Lung (tissue), 12 donors: ENCODE data around the gene ASPG. TPM values are rescaled to one million over a fixed set of nuclear protein-coding genes. Genes with fewer than 3 reads are reported as not detected.

Experiments used
- ATAC-seq: fragments of 200-7000 bp; cut with Tn5 transposase; one replicate; pipeline ENCODE4 v1.9.1; 2020; ENCODE audit warnings: moderate number of reproducible peaks; ENCODE audit not compliant: insufficient read depth, low FRiP score
- DNase-seq, 3 donors: peaks; one replicate each; pipeline ENCODE4 v3.0.0-alpha.2; 2013 to 2017
- H3K27ac ChIP-seq, 2 donors: one replicate each; pipeline ENCODE4 v1.5.1; 2013; ENCODE audit warnings: mild to moderate bottlenecking in 2 of 2, moderate library complexity in 2 of 2, control low read depth in 1 of 2, inconsistent platforms in 1 of 2, low read depth in 1 of 2, low read length in 1 of 2
- H3K27me3 ChIP-seq, 3 donors: one replicate each; pipeline ENCODE4 v1.5.1; 2013; ENCODE audit warnings: low read length in 2 of 3; ENCODE audit not compliant: control insufficient read depth in 3 of 3, insufficient read depth in 3 of 3
- H3K36me3 ChIP-seq, 4 donors: one replicate each; pipeline ENCODE4 v1.5.1; 2013; ENCODE audit warnings: low read length in 4 of 4, mild to moderate bottlenecking in 1 of 4, moderate library complexity in 1 of 4; ENCODE audit not compliant: control insufficient read depth in 4 of 4, insufficient read depth in 4 of 4
- H3K4me1 ChIP-seq, 5 donors: one replicate each; pipeline ENCODE4 v1.5.1; 2013; ENCODE audit warnings: low read length in 5 of 5, mild to moderate bottlenecking in 2 of 5, moderate library complexity in 1 of 5; ENCODE audit not compliant: control insufficient read depth in 5 of 5, insufficient read depth in 5 of 5
- H3K4me3 ChIP-seq: one replicate; pipeline ENCODE4 v1.5.1; 2013; ENCODE audit warnings: mild to moderate bottlenecking, control low read depth, moderate library complexity
- H3K9ac ChIP-seq, 2 donors: one replicate each; pipeline ENCODE4 v1.5.1; 2013; ENCODE audit warnings: low read length in 2 of 2, control low read depth in 1 of 2; ENCODE audit not compliant: insufficient read depth in 1 of 2
- H3K9me3 ChIP-seq, 4 donors: one replicate each; pipeline ENCODE4 v1.5.1; 2013; ENCODE audit warnings: low read length in 3 of 4, mild to moderate bottlenecking in 1 of 4, moderate library complexity in 1 of 4; ENCODE audit not compliant: control insufficient read depth in 4 of 4, insufficient read depth in 3 of 4
- CTCF ChIP-seq: IDR thresholded peaks from 2 replicates; pipeline ENCODE4 v1.5.1; 2012; ENCODE audit warnings: mild to moderate bottlenecking; ENCODE audit errors: control extremely low read depth, extremely low read depth
- WGBS, 2 donors: extraction: QIAGEN DNeasy Blood & Tissue Kit; methylation state at CpG; one replicate each; pipeline ENCODE4 v1.1.7; 2013; 5-methylcytosine and 5-hydroxymethylcytosine counted together
- polyA plus RNA-seq, 2 donors: library from polyadenylated mRNA; stranded (reverse); fragments of 200-250 nt; gene quantifications; one replicate each; pipeline ENCODE4 v1.2.1, GENCODE V29; 2013
- total RNA-seq, 2 donors: library from RNA; depleted of rRNA in 1 of 2; stranded (reverse); fragments of >200 nt in 1 of 2; gene quantifications; one replicate each; pipeline ENCODE4 v1.2.1, GENCODE V29; 2014 to 2021
- donor health status: control.
- donor health status: control.
- donor health status: Bipolar disorder and iron deficiency.
- donor health status: healthy.
- donor health status: DM: yes; HTN: yes; CAD: no.

ASPG gene
- total and polyA plus RNA-seq, 4 donors = 0.73 to 4.7 (median 3.0) TPM

- no peak for TF ChIP-seq CTCF
- ATAC-seq (peak; percentile 74), DNase-seq (peak in 2 of 3 donors; percentile 37 to 67)
- WGBS, 2 donors = 0 to 1% methylated on average over 38 to 83 of the region's 83 CpGs
- Histone ChIP-seq H3K36me3 (no peaks in the 10 kb centered on the region), H3K9ac (peak overlapping the region in 1 of 2 donors; percentile 25), H3K4me1 (peaks cover 0 to 5% (median 0%) of the 10 kb centered on the region in 5 donors), H3K9me3 (peaks cover 0 to 5% (median 0%) of the 10 kb centered on the region in 4 donors), H3K27me3 (peaks cover 5 to 33% (median 23%) of the 10 kb centered on the region in 3 donors), H3K4me3 (peak overlapping the region; percentile 30), H3K27ac (peak overlapping the region in 1 of 2 donors; percentile 75)
These were observed 31.3 kb downstream of the ASPG start for GRCh38 chr14:104116756-104117340.

GRCh38 chr14:104117341-104118005 lies 32.0 kb downstream of the ASPG start:
- peak; percentile 13 for ATAC-seq
- Histone ChIP-seq H3K4me3 (peak overlapping the region; percentile 30), H3K36me3 (no peaks in the 10 kb centered on the region), H3K9ac (no peak overlapping the region), H3K27ac (peak overlapping the region in 1 of 2 donors; percentile 64), H3K4me1 (peaks cover 0 to 5% (median 0%) of the 10 kb centered on the region in 5 donors), H3K27me3 (peaks cover 5 to 37% (median 23%) of the 10 kb centered on the region in 3 donors), H3K9me3 (peaks cover 0 to 5% (median 0%) of the 10 kb centered on the region in 4 donors)
- 6% methylated on average over 51 to 71 of the region's 71 CpGs for WGBS, 2 donors
- TF ChIP-seq CTCF = no peak
- peak in 1 of 3 donors; percentile 17 for DNase-seq

- H3K9ac ChIP-seq = no peak overlapping the region
- WGBS, 2 donors = 61 to 67% methylated on average over 30 of the region's 30 CpGs
- peaks cover 0 to 5% (median 0%) of the 10 kb centered on the region in 4 donors for H3K9me3 ChIP-seq
- DNase-seq = peak in 1 of 3 donors; percentile 13
- no peak for ATAC-seq
- H3K27ac ChIP-seq = peak overlapping the region in 1 of 2 donors; percentile 64
- H3K27me3 ChIP-seq = peaks cover 5 to 37% (median 23%) of the 10 kb centered on the region in 3 donors
- TF ChIP-seq CTCF = no peak
- no peaks in the 10 kb centered on the region for H3K36me3 ChIP-seq
- H3K4me1 ChIP-seq = peaks cover 0 to 5% (median 0%) of the 10 kb centered on the region in 5 donors
- no peak overlapping the region for H3K4me3 ChIP-seq
These were observed 32.7 kb downstream of the ASPG start for GRCh38 chr14:104118006-104118844.
